HG02973 (cell line): Measurements from ENCODE around the gene ZNF214.
"Not testable (repeated sequence)": the region's sequence is repeated elsewhere in the genome, so short reads cannot be mapped to it uniquely, and the experiment has no call there.

Experiments used
- ATAC-seq: cut with Tn5 transposase; IDR thresholded peaks from one replicate; pipeline ENCODE4 v1.9.1; 2021; ENCODE audit warnings: moderate library complexity; ENCODE audit not compliant: unreplicated experiment

The ZNF214 gene

DNA sequence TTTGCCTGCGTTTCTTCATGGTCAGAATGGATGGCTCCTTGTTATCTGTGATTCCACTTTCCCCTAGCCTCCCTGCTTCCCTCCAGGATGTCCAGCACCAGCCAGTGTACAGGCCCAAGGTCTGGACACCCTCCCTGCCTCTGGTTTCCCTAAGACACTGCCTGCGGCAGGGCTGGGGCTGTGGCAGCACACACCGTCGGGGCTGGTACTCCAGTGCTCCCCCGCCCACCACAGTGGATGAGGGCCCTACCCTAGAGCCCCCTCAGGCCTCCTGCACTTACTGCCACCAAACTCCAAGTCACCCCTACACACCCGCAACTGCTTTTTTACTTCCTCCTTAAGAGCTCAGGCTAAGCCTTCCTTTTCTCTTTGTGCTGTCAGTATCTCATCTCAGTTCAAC is 28.9 kb downstream of the ZNF214 start:
- ATAC-seq: no peak

- ATAC-seq: no peak
These were observed 31.6 kb downstream of the ZNF214 start for GRCh38 chr11:6988506-6988905.

DNA sequence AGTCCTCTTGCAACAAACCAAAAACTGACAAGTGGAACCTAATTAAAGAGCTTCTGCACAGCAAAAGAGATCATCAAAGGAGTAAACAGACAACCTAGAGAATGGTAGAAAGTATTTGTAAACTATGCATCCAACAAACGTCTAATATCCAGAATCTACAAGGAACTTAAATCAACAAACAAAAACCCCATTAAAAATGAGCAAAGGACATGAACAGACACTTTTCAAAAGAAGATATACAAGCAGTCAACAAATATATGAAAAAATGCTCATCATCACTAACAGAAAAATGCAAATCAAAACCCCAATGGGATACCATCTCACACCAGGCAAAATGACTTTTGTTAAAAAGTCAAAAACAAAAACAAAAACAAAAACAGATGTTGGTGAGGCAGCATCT is 33.7 kb downstream of the ZNF214 start:
- ATAC-seq: no peak

DNA sequence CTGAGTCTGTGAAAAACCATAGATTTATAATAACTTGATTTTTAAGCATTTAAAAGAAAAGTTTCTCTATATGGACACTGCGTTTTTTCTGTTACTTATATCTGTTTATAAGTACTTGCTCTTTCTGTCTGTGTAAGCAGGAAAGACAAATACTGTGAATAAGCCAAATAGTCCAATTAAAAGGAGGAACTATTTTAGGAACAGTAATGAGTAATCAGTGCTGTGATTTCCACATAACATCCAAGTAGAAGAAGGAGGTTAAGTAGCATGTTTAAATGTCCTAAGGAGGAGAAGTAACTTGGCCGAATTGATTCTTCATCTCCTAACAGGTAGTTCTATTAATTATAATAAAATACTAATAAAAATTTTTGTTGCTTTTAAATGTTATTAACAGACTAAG is 40.8 kb downstream of the ZNF214 start:
- ATAC-seq: no peak

GRCh38 chr11:6969854-6970253 is 50.3 kb downstream of the ZNF214 start:
- not testable (repeated sequence) for ATAC-seq

DNA sequence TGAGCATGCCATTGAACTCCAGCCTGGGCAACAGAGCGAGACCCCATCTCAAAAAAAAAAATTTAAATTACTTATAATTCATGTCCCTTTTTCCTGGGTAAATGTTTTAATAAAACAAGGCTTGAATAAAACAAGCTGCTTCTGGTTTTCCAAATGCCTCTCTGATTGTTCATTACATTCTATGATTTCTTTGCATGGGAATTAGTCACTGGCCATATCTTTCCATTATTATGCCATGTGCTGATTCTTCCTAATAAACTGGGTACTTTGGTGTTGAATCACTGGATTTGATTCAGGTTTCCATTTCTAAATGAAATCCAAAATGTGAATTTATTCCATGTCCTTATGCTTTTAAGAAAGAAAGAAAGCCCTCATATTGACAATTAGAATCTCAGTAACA is 51.3 kb downstream of the ZNF214 start:
- no peak for ATAC-seq

DNA sequence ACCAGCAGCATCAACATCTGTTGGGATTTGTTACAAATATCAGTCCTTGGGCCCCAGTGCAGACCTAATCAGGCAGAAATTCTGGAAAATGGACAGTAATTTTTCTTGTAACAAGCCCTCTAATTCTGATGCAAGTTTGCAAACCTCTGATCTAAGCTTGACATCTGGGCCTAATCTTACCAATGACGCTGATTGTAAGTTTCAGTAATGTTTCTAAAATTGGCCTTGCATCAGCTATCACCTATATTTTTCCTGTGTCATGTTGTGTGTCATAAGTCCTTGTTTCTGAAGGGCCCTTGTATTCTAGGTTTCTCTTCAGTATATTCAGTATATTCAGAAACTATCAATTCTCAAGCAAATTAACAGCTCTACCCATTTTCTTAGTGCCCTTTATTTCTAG is 57.5 kb downstream of the ZNF214 start:
- ATAC-seq: no peak

DNA sequence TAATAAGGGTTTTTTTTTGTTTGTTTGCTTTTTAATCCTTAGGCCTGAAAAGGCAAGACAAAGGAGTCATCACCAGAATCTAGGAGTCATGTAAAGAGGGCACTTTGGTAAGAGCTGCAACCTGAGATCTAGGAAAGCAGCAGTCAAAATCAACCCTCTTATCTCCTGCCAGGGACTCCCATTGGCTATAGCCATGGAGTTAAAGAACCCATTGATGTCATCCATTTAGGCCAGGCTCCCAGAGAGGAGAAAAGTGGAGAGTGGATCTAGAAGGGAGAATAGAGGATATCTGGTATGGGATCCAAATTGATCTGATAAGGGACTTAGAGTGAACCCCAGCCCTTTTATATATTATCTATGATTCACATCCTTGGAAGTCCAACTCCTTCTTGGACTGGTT is 58.0 kb downstream of the ZNF214 start:
- no peak for ATAC-seq

DNA sequence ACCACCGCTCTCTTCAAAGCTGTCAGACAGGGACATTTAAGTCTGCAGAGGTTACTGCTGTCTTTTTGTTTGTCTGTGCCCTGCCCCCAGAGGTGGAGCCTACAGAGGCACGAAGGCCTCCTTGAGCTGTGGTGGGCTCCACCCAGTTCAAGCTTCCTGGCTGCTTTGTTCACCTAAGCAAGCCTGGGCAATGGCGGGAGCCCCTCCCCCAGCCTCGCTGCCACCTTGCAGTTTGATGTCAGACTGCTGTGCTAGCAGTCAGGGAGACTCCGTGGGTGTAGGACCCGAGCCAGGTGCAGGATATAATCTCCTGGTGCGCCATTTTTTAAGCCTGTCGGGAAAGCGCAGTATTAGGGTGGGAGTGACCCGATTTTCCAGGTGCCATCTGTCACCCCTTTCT is 65.9 kb downstream of the ZNF214 start:
- not testable (repeated sequence) for ATAC-seq
